H9 (cell line): Measurements from ENCODE around the gene GPLD1. TPM values are rescaled to one million over a fixed set of nuclear protein-coding genes. Genes with fewer than 3 reads are reported as not detected.
"Not testable (repeated sequence)": the region's sequence is repeated elsewhere in the genome, so short reads cannot be mapped to it uniquely, and the experiment has no call there.

Experiments used
- DNase-seq: peaks from one replicate; pipeline ENCODE4 v3.0.0-alpha.2; 2017
- H2AFZ ChIP-seq: one replicate; pipeline ENCODE4 v1.6.1; 2013; ENCODE audit warnings: mild to moderate bottlenecking, low read length, control low read depth, moderate library complexity
- H2AK5ac ChIP-seq: 2 replicates; pipeline ENCODE4 v1.6.1; 2013; ENCODE audit warnings: low read length, control low read depth, mixed read lengths; ENCODE audit not compliant: insufficient read length
- H2BK120ac ChIP-seq: one replicate; pipeline ENCODE4 v1.6.1; 2013; ENCODE audit warnings: low read depth, mild to moderate bottlenecking, low read length, control low read depth, inconsistent platforms; ENCODE audit not compliant: poor library complexity, severe bottlenecking
- H2BK12ac ChIP-seq: 2 replicates; pipeline ENCODE4 v1.6.1; 2013; ENCODE audit warnings: low read length, control low read depth, mixed read lengths, low read depth; ENCODE audit not compliant: insufficient read length
- H2BK15ac ChIP-seq: 2 replicates; pipeline ENCODE4 v1.6.1; 2013; ENCODE audit warnings: low read depth, low read length, control low read depth
- H2BK20ac ChIP-seq: one replicate; pipeline ENCODE4 v1.6.1; 2013; ENCODE audit warnings: low read depth, mild to moderate bottlenecking, low read length, control low read depth, inconsistent platforms; ENCODE audit not compliant: poor library complexity, severe bottlenecking
- H2BK5ac ChIP-seq: 2 replicates; pipeline ENCODE4 v1.6.1; 2013; ENCODE audit warnings: low read length, control low read depth, mixed read lengths; ENCODE audit not compliant: insufficient read length
- H3K14ac ChIP-seq: 2 replicates; pipeline ENCODE4 v1.6.1; 2013; ENCODE audit warnings: low read length, control low read depth; ENCODE audit not compliant: insufficient read depth
- H3K18ac ChIP-seq: 2 replicates; pipeline ENCODE4 v1.6.1; 2013; ENCODE audit warnings: low read depth, mild to moderate bottlenecking, mixed read lengths, low read length, control low read depth; ENCODE audit not compliant: insufficient read length
- H3K23ac ChIP-seq: 2 replicates; pipeline ENCODE4 v1.6.1; 2013; ENCODE audit warnings: low read length, control low read depth, mixed read lengths, low read depth; ENCODE audit not compliant: insufficient read length
- H3K23me2 ChIP-seq: 2 replicates; pipeline ENCODE4 v1.6.1; 2013; ENCODE audit warnings: low read depth, mild to moderate bottlenecking, mixed read lengths, low read length, control low read depth; ENCODE audit not compliant: insufficient read length, poor library complexity, severe bottlenecking
- H3K27ac ChIP-seq: 2 replicates; pipeline ENCODE4 v1.5.1; 2013; ENCODE audit warnings: low read length, control low read depth, mixed read lengths, low read depth; ENCODE audit not compliant: insufficient read length
- H3K27me3 ChIP-seq: 2 replicates; pipeline ENCODE4 v1.6.1; 2013; ENCODE audit warnings: low read length, control low read depth, inconsistent platforms; ENCODE audit not compliant: insufficient read depth
- H3K4ac ChIP-seq: 2 replicates; pipeline ENCODE4 v1.6.1; 2013; ENCODE audit warnings: low read depth, mild to moderate bottlenecking, control low read depth, inconsistent platforms, low read length, moderate library complexity
- H3K4me1 ChIP-seq: 2 replicates; pipeline ENCODE4 v1.6.1; 2013; ENCODE audit warnings: low read length, control low read depth, inconsistent platforms; ENCODE audit not compliant: insufficient read depth
- H3K4me2 ChIP-seq: 2 replicates; pipeline ENCODE4 v1.6.1; 2013; ENCODE audit warnings: low read length, control low read depth, mixed read lengths; ENCODE audit not compliant: insufficient read length, insufficient read depth
- H3K56ac ChIP-seq: 2 replicates; pipeline ENCODE4 v1.6.1; 2013; ENCODE audit warnings: low read depth, mild to moderate bottlenecking, mixed read lengths, low read length, control low read depth; ENCODE audit not compliant: insufficient read length
- H3K79me1 ChIP-seq: 2 replicates; pipeline ENCODE4 v1.6.1; 2013; ENCODE audit warnings: low read depth, mild to moderate bottlenecking, moderate library complexity, low read length, control low read depth, inconsistent platforms; ENCODE audit not compliant: insufficient read depth, poor library complexity, severe bottlenecking
- H3K79me2 ChIP-seq: 2 replicates; pipeline ENCODE4 v1.6.1; 2013; ENCODE audit warnings: low read length, control low read depth, inconsistent platforms; ENCODE audit not compliant: insufficient read depth
- H3K9ac ChIP-seq: 2 replicates; pipeline ENCODE4 v1.6.1; 2013; ENCODE audit warnings: low read length, control low read depth, mixed read lengths; ENCODE audit not compliant: insufficient read length; ENCODE audit errors: extremely low read depth
- H3K9me3 ChIP-seq: one replicate; pipeline ENCODE4 v1.6.1; 2013; ENCODE audit warnings: low read depth, low read length, inconsistent platforms; ENCODE audit not compliant: control insufficient read depth
- H3T11ph ChIP-seq: one replicate; pipeline ENCODE4 v1.6.1; 2013; ENCODE audit warnings: mild to moderate bottlenecking, low read length, control low read depth, inconsistent platforms
- H4K20me1 ChIP-seq: one replicate; pipeline ENCODE4 v1.6.1; 2013; ENCODE audit not compliant: control insufficient read depth, insufficient read length, insufficient read depth
- H4K5ac ChIP-seq: 2 replicates; pipeline ENCODE4 v1.6.1; 2013; ENCODE audit warnings: low read depth, mild to moderate bottlenecking, mixed read lengths, low read length, control low read depth; ENCODE audit not compliant: insufficient read length
- H4K8ac ChIP-seq: replicated peaks from 2 replicates; pipeline ENCODE4 v1.6.1; 2013; ENCODE audit warnings: low read length, control low read depth, mixed read lengths, low read depth; ENCODE audit not compliant: insufficient read length
- H4K91ac ChIP-seq: 2 replicates; pipeline ENCODE4 v1.6.1; 2013; ENCODE audit warnings: low read depth, mild to moderate bottlenecking, moderate library complexity, mixed read lengths, low read length, control low read depth; ENCODE audit not compliant: insufficient read length
- H3K27ac Mint-ChIP-seq, 3 experiments: 2 replicates in 2 of 3; 3 replicates in 1 of 3; pipeline ENCODE4 v1.8.0; 2020 to 2021; ENCODE audit warnings: mixed read lengths in 3 of 3, mild to moderate bottlenecking in 1 of 3, moderate library complexity in 1 of 3
- H3K27me3 Mint-ChIP-seq: 2 replicates; pipeline ENCODE4 v1.8.0; 2021; ENCODE audit warnings: low read depth, mild to moderate bottlenecking, moderate library complexity, mixed read lengths
- H3K36me3 Mint-ChIP-seq, 3 experiments: 2 replicates in 2 of 3; 3 replicates in 1 of 3; pipeline ENCODE4 v1.8.0; 2020 to 2021; ENCODE audit warnings: low read depth in 3 of 3, mixed read lengths in 3 of 3; ENCODE audit not compliant: insufficient read depth in 1 of 3
- H3K4me1 Mint-ChIP-seq, 2 experiments: 2 replicates each; pipeline ENCODE4 v1.8.0; 2020; ENCODE audit warnings: mixed read lengths in 2 of 2
- H3K4me3 Mint-ChIP-seq, 2 experiments: 2 replicates in 1 of 2; 3 replicates in 1 of 2; pipeline ENCODE4 v1.8.0; 2020 to 2021; ENCODE audit warnings: mild to moderate bottlenecking in 2 of 2, mixed read lengths in 2 of 2, moderate library complexity in 1 of 2
- H3K9me3 Mint-ChIP-seq, 2 experiments: 2 replicates in 1 of 2; 3 replicates in 1 of 2; pipeline ENCODE4 v1.8.0; 2020; ENCODE audit warnings: mild to moderate bottlenecking in 2 of 2, mixed read lengths in 2 of 2, moderate library complexity in 1 of 2
- WGBS: extraction: QIAGEN DNeasy Blood & Tissue Kit; methylation state at CpG from one replicate; pipeline ENCODE4 v1.1.7; 2013; ENCODE audit warnings: missing lambda C conversion rate, low lambda C conversion rate, mixed read lengths; ENCODE audit not compliant: insufficient read length; ENCODE audit errors: extremely low coverage; 5-methylcytosine and 5-hydroxymethylcytosine counted together
- total RNA-seq: library from RNA; stranded (reverse); gene quantifications from 2 replicates; pipeline ENCODE4 v1.2.1, GENCODE V29; 2021

Gene GPLD1
- total RNA-seq, 1 experiment from 2014 or later = 8.0 TPM

DNA sequence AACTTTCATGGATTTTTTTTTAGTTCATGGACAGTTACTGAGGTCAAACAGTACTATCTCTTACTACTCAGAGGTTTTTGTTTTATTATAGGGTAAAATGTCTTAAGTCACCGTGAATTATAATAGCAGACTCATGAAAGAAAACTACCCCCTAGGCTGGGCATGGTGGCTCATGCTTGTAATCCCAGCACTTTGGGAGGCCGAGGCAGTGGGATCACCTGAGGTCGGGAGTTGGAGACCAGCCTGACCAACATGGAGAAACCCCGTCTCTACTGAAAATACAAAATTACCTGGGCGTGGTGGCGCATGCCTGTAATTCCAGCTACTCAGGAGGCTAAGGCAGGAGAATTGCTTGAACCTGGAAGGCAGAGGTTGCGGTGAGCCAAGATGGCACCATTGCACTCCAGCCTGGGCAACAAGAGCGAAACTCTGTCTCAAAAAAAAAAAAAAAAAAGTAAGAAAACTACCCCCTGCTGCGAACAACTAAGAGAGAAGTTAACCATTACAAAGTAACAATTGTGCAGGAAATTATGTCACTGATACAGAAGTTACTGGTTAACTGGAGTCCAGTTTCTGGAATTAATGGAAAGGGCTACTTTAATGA, 106.4 kb downstream of the GPLD1 start:
- not testable (repeated sequence) for H3K14ac ChIP-seq, H4K8ac ChIP-seq, H2AFZ ChIP-seq, H3K23ac ChIP-seq, H3T11ph ChIP-seq, H3K27me3 Mint-ChIP-seq, H4K91ac ChIP-seq, H4K5ac ChIP-seq, H3K27me3 ChIP-seq, H2BK120ac ChIP-seq, H3K9me3 Mint-ChIP-seq, H2BK12ac ChIP-seq, H3K4me1 ChIP-seq, H3K27ac Mint-ChIP-seq, H3K9me3 ChIP-seq, H2BK20ac ChIP-seq, H3K27ac ChIP-seq, H2BK5ac ChIP-seq, H3K4me1 Mint-ChIP-seq, DNase-seq, H4K20me1 ChIP-seq, H3K36me3 Mint-ChIP-seq, H3K56ac ChIP-seq, H3K18ac ChIP-seq, H3K79me1 ChIP-seq, H3K23me2 ChIP-seq, H2BK15ac ChIP-seq, H3K4ac ChIP-seq, H2AK5ac ChIP-seq, H3K4me3 Mint-ChIP-seq, H3K79me2 ChIP-seq, H3K9ac ChIP-seq, H3K4me2 ChIP-seq
- no CpG with 5 or more reads among the region's 9 CpGs for WGBS
